ENCODE results near the gene ACY1.
A peak's percentile ranks its signal among the peaks of the same experiment; 100 is the strongest.

ACY1 gene

GRCh38 chr3:51982838-51983577, at the start of gene ACY1:
TSS of gene ACY1 (plus strand) at chr3:51983535. CDS start at chr3:51984065, 530 bp downstream.
- DNase-seq (ENCODE audit: insufficient read length, low spot score): peak; percentile 93
- FAIRE-seq: peak; percentile 78

GRCh38 chr3:51934139-51934850, 49.0 kb upstream of the ACY1 start:
- no peak for DNase-seq (ENCODE audit: insufficient read length, low spot score)
- no peak for FAIRE-seq

GRCh38 chr3:51934991-51935885, 48.1 kb upstream of the ACY1 start:
- no peak for DNase-seq (ENCODE audit: insufficient read length, low spot score)
- FAIRE-seq: no peak

- DNase-seq (ENCODE audit: insufficient read length, low spot score) (no peak), FAIRE-seq (no peak)
Measured at GRCh38 chr3:51935886-51936755, 47.2 kb upstream of the ACY1 start.

GRCh38 chr3:51937014-51937413, 46.3 kb upstream of the ACY1 start:
- FAIRE-seq (no peak), DNase-seq (ENCODE audit: insufficient read length, low spot score) (no peak)

GRCh38 chr3:51937611-51938450, 45.5 kb upstream of the ACY1 start:
- DNase-seq (ENCODE audit: insufficient read length, low spot score) (no peak), FAIRE-seq (no peak)

GRCh38 chr3:51938780-51939425, 44.4 kb upstream of the ACY1 start:
- FAIRE-seq (no peak), DNase-seq (ENCODE audit: insufficient read length, low spot score) (no peak)

- no peak for DNase-seq (ENCODE audit: insufficient read length, low spot score)
- peak; percentile 31 for FAIRE-seq
Measured at GRCh38 chr3:51940648-51941462, 42.5 kb upstream of the ACY1 start.

- DNase-seq (ENCODE audit: insufficient read length, low spot score): no peak
- no peak for FAIRE-seq
Measured at GRCh38 chr3:51941463-51941797, 41.9 kb upstream of the ACY1 start.

GRCh38 chr3:51941798-51942602, 41.3 kb upstream of the ACY1 start, which contains the start of the genes PARP3 and RRP9:
TSS of gene PARP3 (plus strand) at chr3:51942363. CDS start at chr3:51943356, 993 bp downstream.
TSS of gene RRP9 (minus strand) at chr3:51941904. CDS start at chr3:51941867, 37 bp downstream.
- DNase-seq (ENCODE audit: insufficient read length, low spot score) (peak; percentile 99), FAIRE-seq (peak; percentile 100)

- peak; percentile 82 for FAIRE-seq
- DNase-seq (ENCODE audit: insufficient read length, low spot score): peak; percentile 96
Measured at GRCh38 chr3:51942603-51943450, 40.5 kb upstream of the ACY1 start.

- DNase-seq (ENCODE audit: insufficient read length, low spot score) (no peak), FAIRE-seq (no peak)
Measured at GRCh38 chr3:51943451-51944391, 39.6 kb upstream of the ACY1 start.

GRCh38 chr3:51944451-51945021, 38.8 kb upstream of the ACY1 start:
- no peak for DNase-seq (ENCODE audit: insufficient read length, low spot score)
- FAIRE-seq: no peak

GRCh38 chr3:51945031-51945840, 38.1 kb upstream of the ACY1 start:
- no peak for DNase-seq (ENCODE audit: insufficient read length, low spot score)
- FAIRE-seq: no peak

Data from GM19239 (cell line).